ENCODE results near the gene CRYBG2. TPM values are rescaled to one million over a fixed set of nuclear protein-coding genes. Genes with fewer than 3 reads are reported as not detected.

Gene CRYBG2
- total RNA-seq, 1 experiment from 2014 or later = 0.64 TPM

GRCh38 chr1:26317612-26318337, 36.2 kb downstream of the CRYBG2 start, which contains the start of gene CD52:
Gene CD52, plus strand, starts transcription at chr1:26317958. Its CDS starts 60 bp downstream, at chr1:26318018.
- Histone ChIP-seq H3K9me3 (ENCODE audit: control insufficient read depth, insufficient read depth, low read depth, low read length) (no peaks in the 10 kb centered on the region), H3K27ac (ENCODE audit: low read length) (no peak within 1 kb of the TSS), H3K36me3 (ENCODE audit: control insufficient read depth, insufficient read depth, low read length) (no peaks in the 10 kb centered on the region), H3K27me3 (ENCODE audit: control insufficient read depth, insufficient read depth, low read length) (no peaks in the 10 kb centered on the region), H3K4me1 (ENCODE audit: control insufficient read depth, insufficient read depth, low read length) (no peaks in the 10 kb centered on the region), H3K4me3 (ENCODE audit: low read depth in 2 of 2, low read length in 2 of 2) (no peak within 1 kb of the TSS)
- in situ Hi-C loops (cut with HindIII; ENCODE audit: low pct_unique_long_range_greater_than_20kb, low sequenced_read_pairs) (no loop called here), intact Hi-C loops (cut with micrococcal nuclease; ENCODE audit: unreplicated experiment) (no loop called here)
- ChIA-PET CTCF (interaction anchor here (0.6 kb wide), 1 partner anchor 43 kb away, joined by 5 read pairs; no protein-coding TSS in a partner anchor), POLR2A (no interaction called here)
- no peak for ATAC-seq
- TF ChIP-seq, protein P1, sequence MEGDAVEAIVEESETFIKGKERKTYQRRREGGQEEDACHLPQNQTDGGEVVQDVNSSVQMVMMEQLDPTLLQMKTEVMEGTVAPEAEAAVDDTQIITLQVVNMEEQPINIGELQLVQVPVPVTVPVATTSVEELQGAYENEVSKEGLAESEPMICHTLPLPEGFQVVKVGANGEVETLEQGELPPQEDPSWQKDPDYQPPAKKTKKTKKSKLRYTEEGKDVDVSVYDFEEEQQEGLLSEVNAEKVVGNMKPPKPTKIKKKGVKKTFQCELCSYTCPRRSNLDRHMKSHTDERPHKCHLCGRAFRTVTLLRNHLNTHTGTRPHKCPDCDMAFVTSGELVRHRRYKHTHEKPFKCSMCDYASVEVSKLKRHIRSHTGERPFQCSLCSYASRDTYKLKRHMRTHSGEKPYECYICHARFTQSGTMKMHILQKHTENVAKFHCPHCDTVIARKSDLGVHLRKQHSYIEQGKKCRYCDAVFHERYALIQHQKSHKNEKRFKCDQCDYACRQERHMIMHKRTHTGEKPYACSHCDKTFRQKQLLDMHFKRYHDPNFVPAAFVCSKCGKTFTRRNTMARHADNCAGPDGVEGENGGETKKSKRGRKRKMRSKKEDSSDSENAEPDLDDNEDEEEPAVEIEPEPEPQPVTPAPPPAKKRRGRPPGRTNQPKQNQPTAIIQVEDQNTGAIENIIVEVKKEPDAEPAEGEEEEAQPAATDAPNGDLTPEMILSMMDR (IDR thresholded peaks at IDR 0.05) = no peak
- no peak for TF ChIP-seq SIN3A (IDR thresholded peaks at IDR 0.05; ENCODE audit: borderline replicate concordance, insufficient read depth, low read depth, low read length)
- TF ChIP-seq, protein P2, sequence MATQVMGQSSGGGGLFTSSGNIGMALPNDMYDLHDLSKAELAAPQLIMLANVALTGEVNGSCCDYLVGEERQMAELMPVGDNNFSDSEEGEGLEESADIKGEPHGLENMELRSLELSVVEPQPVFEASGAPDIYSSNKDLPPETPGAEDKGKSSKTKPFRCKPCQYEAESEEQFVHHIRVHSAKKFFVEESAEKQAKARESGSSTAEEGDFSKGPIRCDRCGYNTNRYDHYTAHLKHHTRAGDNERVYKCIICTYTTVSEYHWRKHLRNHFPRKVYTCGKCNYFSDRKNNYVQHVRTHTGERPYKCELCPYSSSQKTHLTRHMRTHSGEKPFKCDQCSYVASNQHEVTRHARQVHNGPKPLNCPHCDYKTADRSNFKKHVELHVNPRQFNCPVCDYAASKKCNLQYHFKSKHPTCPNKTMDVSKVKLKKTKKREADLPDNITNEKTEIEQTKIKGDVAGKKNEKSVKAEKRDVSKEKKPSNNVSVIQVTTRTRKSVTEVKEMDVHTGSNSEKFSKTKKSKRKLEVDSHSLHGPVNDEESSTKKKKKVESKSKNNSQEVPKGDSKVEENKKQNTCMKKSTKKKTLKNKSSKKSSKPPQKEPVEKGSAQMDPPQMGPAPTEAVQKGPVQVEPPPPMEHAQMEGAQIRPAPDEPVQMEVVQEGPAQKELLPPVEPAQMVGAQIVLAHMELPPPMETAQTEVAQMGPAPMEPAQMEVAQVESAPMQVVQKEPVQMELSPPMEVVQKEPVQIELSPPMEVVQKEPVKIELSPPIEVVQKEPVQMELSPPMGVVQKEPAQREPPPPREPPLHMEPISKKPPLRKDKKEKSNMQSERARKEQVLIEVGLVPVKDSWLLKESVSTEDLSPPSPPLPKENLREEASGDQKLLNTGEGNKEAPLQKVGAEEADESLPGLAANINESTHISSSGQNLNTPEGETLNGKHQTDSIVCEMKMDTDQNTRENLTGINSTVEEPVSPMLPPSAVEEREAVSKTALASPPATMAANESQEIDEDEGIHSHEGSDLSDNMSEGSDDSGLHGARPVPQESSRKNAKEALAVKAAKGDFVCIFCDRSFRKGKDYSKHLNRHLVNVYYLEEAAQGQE (IDR thresholded peaks at IDR 0.05; ENCODE audit: insufficient read depth in 1 of 2, low read depth in 2 of 2, low read length in 1 of 2) = no peak
- no peak for TF ChIP-seq TCF7L2 (IDR thresholded peaks at IDR 0.05; ENCODE audit: low read depth, low read length)
- TF ChIP-seq POLR2AphosphoS5 (IDR thresholded peaks at IDR 0.05; ENCODE audit: low read depth, low read length) = no peak
- no TSS peak for BruUV-seq (replicated peaks)
- DNase-seq (ENCODE audit: low read depth, low spot score) = no peak

- DNase-seq (ENCODE audit: low read depth, low spot score) (no peak), ATAC-seq (no peak)
- Histone ChIP-seq H3K36me3 (ENCODE audit: control insufficient read depth, insufficient read depth, low read length) (no peaks in the 10 kb centered on the region), H3K27me3 (ENCODE audit: control insufficient read depth, insufficient read depth, low read length) (no peaks in the 10 kb centered on the region), H3K27ac (ENCODE audit: low read length) (no peak overlapping the region), H3K9me3 (ENCODE audit: control insufficient read depth, insufficient read depth, low read depth, low read length) (no peaks in the 10 kb centered on the region), H3K4me3 (ENCODE audit: low read depth in 2 of 2, low read length in 2 of 2) (no peak overlapping the region), H3K4me1 (ENCODE audit: control insufficient read depth, insufficient read depth, low read length) (no peaks in the 10 kb centered on the region)
- CTCF ChIA-PET = no interaction called here
- intact Hi-C loops (cut with micrococcal nuclease; ENCODE audit: unreplicated experiment) (no loop called here), in situ Hi-C loops (cut with HindIII; ENCODE audit: low pct_unique_long_range_greater_than_20kb, low sequenced_read_pairs) (no loop called here)
- TF ChIP-seq SIN3A (IDR thresholded peaks at IDR 0.05; ENCODE audit: borderline replicate concordance, insufficient read depth, low read depth, low read length) (no peak), POLR2AphosphoS5 (IDR thresholded peaks at IDR 0.05; ENCODE audit: low read depth, low read length) (no peak), TCF7L2 (IDR thresholded peaks at IDR 0.05; ENCODE audit: low read depth, low read length) (no peak)
- TF ChIP-seq, protein P1 (IDR thresholded peaks at IDR 0.05) = no peak
- TF ChIP-seq, protein P2 (IDR thresholded peaks at IDR 0.05; ENCODE audit: insufficient read depth in 1 of 2, low read depth in 2 of 2, low read length in 1 of 2) = no peak
- POLR2A ChIA-PET = no interaction called here
- no TSS peak for BruUV-seq (replicated peaks)
Observed at GRCh38 chr1:26317146-26317545, 36.8 kb downstream of the CRYBG2 start.

Measured in Panc1 (cell line).